ENCODE results near the gene OR51I1.

GRCh38 chr11:5441414-5441813 is at the start of gene OR51I1:
- TF ChIP-seq CTCF (conservative IDR thresholded peaks at IDR 0.05 in 1 of 2, IDR thresholded peaks at IDR 0.05 in 1 of 2; ENCODE audit: low read depth in 1 of 2, low read length in 2 of 2) (no peak), EZH2 (IDR thresholded peaks at IDR 0.05; ENCODE audit: low read length, missing control alignments) (no peak)

All from fibroblast of lung (primary cell).